IPS-18a (cell line): ENCODE data around the gene NDUFS7.

ENCODE experiments used
- H3K27ac ChIP-seq: one replicate; pipeline ENCODE4 v1.5.1; 2013; ENCODE audit warnings: low read length
- H3K27me3 ChIP-seq: one replicate; pipeline ENCODE4 v1.6.1; 2013; ENCODE audit warnings: mild to moderate bottlenecking, low read length; ENCODE audit not compliant: control insufficient read depth, insufficient read depth
- H3K36me3 ChIP-seq: one replicate; pipeline ENCODE4 v1.6.1; 2013; ENCODE audit warnings: low read depth, low read length; ENCODE audit not compliant: control insufficient read depth
- H3K4me1 ChIP-seq: one replicate; pipeline ENCODE4 v1.6.1; 2013; ENCODE audit warnings: low read depth, low read length; ENCODE audit not compliant: control insufficient read depth
- H3K4me3 ChIP-seq: one replicate; pipeline ENCODE4 v1.5.1; 2013; ENCODE audit warnings: low read length
- H3K9ac ChIP-seq: one replicate; pipeline ENCODE4 v1.6.1; 2013; ENCODE audit warnings: mild to moderate bottlenecking, low read length, moderate library complexity
- H3K9me3 ChIP-seq: one replicate; pipeline ENCODE4 v1.6.1; 2013; ENCODE audit warnings: low read depth, low read length; ENCODE audit not compliant: control insufficient read depth

The NDUFS7 gene

GRCh38 chr19:1366899-1367870, 16.5 kb upstream of the NDUFS7 start:
- no peaks in the 10 kb centered on the region for H3K27me3 ChIP-seq
- no peaks in the 10 kb centered on the region for H3K9me3 ChIP-seq
- H3K4me3 ChIP-seq, result no peak overlapping the region
- H3K27ac ChIP-seq, result no peak overlapping the region
- H3K9ac ChIP-seq, result no peak overlapping the region
- H3K36me3 ChIP-seq, result peaks cover 69% of the 10 kb centered on the region
- H3K4me1 ChIP-seq, result no peaks in the 10 kb centered on the region

- no peaks in the 10 kb centered on the region for H3K4me1 ChIP-seq
- no peaks in the 10 kb centered on the region for H3K9me3 ChIP-seq
- no peak overlapping the region for H3K27ac ChIP-seq
- H3K36me3 ChIP-seq, result peaks cover 73% of the 10 kb centered on the region
- H3K27me3 ChIP-seq, result no peaks in the 10 kb centered on the region
- H3K4me3 ChIP-seq, result no peak overlapping the region
- H3K9ac ChIP-seq, result no peak overlapping the region
Observed at GRCh38 chr19:1369214-1369805, 14.4 kb upstream of the NDUFS7 start.

DNA sequence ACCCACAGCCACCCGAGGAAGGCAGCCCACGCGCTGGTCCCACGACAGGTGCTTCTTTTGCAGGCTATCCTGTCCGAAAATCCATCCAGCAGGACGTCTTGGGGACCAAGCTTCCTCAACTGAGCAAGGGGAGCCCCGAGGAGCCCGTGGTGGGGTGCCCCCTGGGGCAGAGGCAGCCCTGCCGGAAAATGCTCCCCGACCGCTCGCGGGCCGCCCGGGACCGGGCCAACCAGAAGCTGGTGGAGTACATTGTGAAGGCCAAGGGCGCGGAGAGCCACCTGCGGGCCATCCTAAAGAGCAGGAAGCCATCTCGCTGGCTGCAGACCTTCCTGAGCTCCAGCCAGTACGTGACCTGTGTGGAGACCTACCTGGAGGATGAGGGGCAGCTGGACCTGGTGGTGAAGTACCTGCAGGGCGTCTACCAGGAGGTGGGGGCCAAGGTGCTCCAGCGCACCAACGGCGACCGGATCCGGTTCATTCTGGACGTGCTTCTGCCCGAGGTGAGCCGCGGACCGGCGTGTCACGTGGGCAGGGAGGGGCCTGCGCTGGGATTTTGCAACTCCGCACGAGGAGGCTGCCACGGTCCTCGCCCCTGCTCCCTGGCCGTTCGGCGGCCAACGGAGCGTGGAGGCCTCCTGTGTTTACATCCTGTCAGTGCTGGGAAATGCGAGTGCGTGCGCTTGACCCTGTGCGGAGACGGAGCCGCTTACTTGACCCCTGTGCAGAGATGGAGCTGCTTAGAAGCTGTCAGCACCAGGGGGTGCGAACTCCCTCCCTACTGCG, 12.9 kb upstream of the NDUFS7 start:
- Histone ChIP-seq H3K4me3 (no peak overlapping the region), H3K9ac (no peak overlapping the region), H3K36me3 (peaks cover 69% of the 10 kb centered on the region), H3K27me3 (no peaks in the 10 kb centered on the region), H3K9me3 (no peaks in the 10 kb centered on the region), H3K4me1 (no peaks in the 10 kb centered on the region), H3K27ac (no peak overlapping the region)

DNA sequence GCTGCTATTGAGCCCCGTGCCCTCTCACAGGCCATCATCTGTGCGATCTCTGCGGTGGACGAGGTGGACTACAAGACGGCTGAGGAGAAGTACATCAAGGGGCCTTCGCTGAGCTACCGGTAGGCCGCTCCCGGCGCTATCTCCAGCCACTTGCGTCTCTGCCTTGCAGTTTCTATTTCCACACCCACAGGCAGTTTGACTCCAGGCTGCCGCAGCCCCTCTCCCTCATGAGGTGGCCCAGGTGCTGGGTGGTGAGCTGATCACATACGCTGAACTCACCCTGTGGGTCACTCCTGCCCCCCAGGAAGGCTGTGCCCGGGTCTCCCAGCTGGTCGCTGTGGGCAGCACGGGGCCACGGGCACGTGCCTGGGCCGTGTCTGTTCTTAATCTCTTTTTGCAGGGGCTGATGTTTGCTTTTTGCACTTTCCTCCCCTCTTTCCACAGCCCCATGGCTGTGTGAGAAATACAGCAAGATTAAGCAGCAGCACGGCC, 10.6 kb upstream of the NDUFS7 start:
- H3K9ac ChIP-seq, result no peak overlapping the region
- H3K27ac ChIP-seq, result no peak overlapping the region

GRCh38 chr19:1373534-1374249, 10.0 kb upstream of the NDUFS7 start:
- peaks cover 50% of the 10 kb centered on the region for H3K36me3 ChIP-seq
- H3K27ac ChIP-seq, result no peak overlapping the region
- no peak overlapping the region for H3K9ac ChIP-seq

More for the DNA sequence above, 10.6 kb upstream of the NDUFS7 start:
- Histone ChIP-seq H3K9me3 (no peaks in the 10 kb centered on the region), H3K4me3 (no peak overlapping the region), H3K4me1 (no peaks in the 10 kb centered on the region), H3K36me3 (peaks cover 50% of the 10 kb centered on the region), H3K27me3 (no peaks in the 10 kb centered on the region)

GRCh38 chr19:1374250-1374577, 9.5 kb upstream of the NDUFS7 start:
- peaks cover 50% of the 10 kb centered on the region for H3K36me3 ChIP-seq

More at GRCh38 chr19:1373534-1374249, 10.0 kb upstream of the NDUFS7 start:
- Histone ChIP-seq H3K4me1 (no peaks in the 10 kb centered on the region), H3K27me3 (no peaks in the 10 kb centered on the region), H3K9me3 (no peaks in the 10 kb centered on the region), H3K4me3 (no peak overlapping the region)

DNA sequence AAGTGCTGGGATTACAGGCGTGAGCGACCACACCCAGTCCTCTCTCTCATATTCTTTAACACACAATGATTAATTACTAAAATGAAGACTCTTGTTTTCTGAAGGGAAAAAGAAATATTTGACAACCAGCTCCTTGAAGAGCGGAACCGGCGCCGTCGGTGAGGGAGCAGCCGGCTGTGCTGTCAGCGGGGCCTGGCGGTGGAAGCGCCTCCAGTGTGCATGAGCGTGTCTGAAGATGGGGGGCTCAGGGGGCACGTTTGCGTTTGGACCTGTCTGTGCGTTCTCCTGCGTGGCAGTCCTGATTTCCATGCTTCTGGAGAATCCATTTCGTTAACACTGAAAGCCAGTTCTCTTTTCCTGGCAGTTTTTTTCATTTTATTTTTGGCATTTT, 7.3 kb upstream of the NDUFS7 start:
- Histone ChIP-seq H3K9me3 (no peaks in the 10 kb centered on the region), H3K9ac (no peak overlapping the region), H3K27me3 (no peaks in the 10 kb centered on the region), H3K4me1 (peaks cover 6% of the 10 kb centered on the region), H3K4me3 (no peak overlapping the region), H3K27ac (no peak overlapping the region), H3K36me3 (peaks cover 30% of the 10 kb centered on the region)

More at GRCh38 chr19:1374250-1374577, 9.5 kb upstream of the NDUFS7 start:
- Histone ChIP-seq H3K27ac (no peak overlapping the region), H3K9me3 (no peaks in the 10 kb centered on the region), H3K27me3 (no peaks in the 10 kb centered on the region), H3K4me3 (no peak overlapping the region), H3K4me1 (no peaks in the 10 kb centered on the region), H3K9ac (no peak overlapping the region)

DNA sequence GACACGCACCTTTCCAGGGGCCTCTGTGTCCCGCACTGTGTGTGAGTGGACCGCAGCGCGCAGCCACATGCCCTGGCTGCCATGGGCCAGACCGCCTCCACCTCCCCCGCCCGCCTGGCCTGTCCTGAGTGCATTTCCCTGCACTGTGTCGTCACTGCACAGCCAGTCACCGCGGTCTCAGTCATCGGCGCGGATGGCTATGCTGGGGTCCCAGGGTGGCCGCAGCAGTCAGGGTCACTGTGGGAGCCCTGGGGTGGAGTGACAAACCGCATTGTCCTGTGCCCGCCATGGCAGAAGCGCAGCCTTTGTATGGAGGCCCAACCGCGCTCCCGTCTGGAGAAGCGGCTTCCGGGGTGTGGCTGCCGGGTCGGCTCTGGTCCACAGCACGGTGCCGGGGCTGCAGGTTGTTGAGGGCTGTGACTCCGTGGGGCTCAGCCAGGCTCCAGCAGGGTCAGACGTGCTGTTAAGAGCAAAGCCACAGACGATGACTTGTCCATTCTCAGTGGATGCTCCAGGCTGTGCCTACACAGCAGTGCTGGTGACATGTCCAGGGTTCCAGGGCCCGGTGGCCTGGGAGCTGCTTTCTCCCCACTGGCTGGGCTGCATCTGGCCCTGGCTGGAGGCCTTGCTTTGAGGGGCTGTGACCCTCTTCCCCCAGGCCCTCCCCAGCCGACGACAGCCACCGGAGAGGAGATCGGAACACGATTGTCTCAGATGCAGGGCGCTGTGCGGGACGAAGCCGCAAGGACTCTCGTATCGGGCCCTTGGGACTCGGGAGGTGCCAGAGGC, 6.3 kb upstream of the NDUFS7 start:
- Histone ChIP-seq H3K27me3 (no peaks in the 10 kb centered on the region), H3K9me3 (no peaks in the 10 kb centered on the region), H3K4me1 (peaks cover 9% of the 10 kb centered on the region), H3K27ac (no peak overlapping the region), H3K36me3 (peaks cover 23% of the 10 kb centered on the region), H3K4me3 (no peak overlapping the region), H3K9ac (no peak overlapping the region)

GRCh38 chr19:1377965-1378785, 5.5 kb upstream of the NDUFS7 start:
- no peak overlapping the region for H3K27ac ChIP-seq
- no peaks in the 10 kb centered on the region for H3K9me3 ChIP-seq
- H3K4me3 ChIP-seq, result no peak overlapping the region
- H3K9ac ChIP-seq, result no peak overlapping the region
- no peaks in the 10 kb centered on the region for H3K27me3 ChIP-seq
- peaks cover 15% of the 10 kb centered on the region for H3K36me3 ChIP-seq
- H3K4me1 ChIP-seq, result peaks cover 9% of the 10 kb centered on the region
